ENCODE measurements around the gene ACTL9.

The ACTL9 gene

GRCh38 chr19:8686549-8686948 lies 12.0 kb downstream of the ACTL9 start:
- no peak for DNase-seq (ENCODE audit: low spot score)
- in situ Hi-C loops (cut with MboI; ENCODE audit: low sequenced_read_pairs, unreplicated experiment): no loop called here
- no peak for TF ChIP-seq CTCF (IDR thresholded peaks at IDR 0.05; ENCODE audit: borderline replicate concordance, control extremely low read depth, extremely low read depth, insufficient read depth, missing control alignments)

- in situ Hi-C loops (cut with MboI; ENCODE audit: low sequenced_read_pairs, unreplicated experiment): no loop called here
- no peak for TF ChIP-seq CTCF (IDR thresholded peaks at IDR 0.05; ENCODE audit: borderline replicate concordance, control extremely low read depth, extremely low read depth, insufficient read depth, missing control alignments)
Measured at GRCh38 chr19:8684001-8684902, 14.3 kb downstream of the ACTL9 start.

GRCh38 chr19:8682931-8683330 lies 15.7 kb downstream of the ACTL9 start:
- in situ Hi-C loops (cut with MboI; ENCODE audit: low sequenced_read_pairs, unreplicated experiment): no loop called here

More at GRCh38 chr19:8684001-8684902, 14.3 kb downstream of the ACTL9 start:
- DNase-seq (ENCODE audit: low spot score): no peak

GRCh38 chr19:8682472-8682871 lies 16.1 kb downstream of the ACTL9 start:
- in situ Hi-C loops (cut with MboI; ENCODE audit: low sequenced_read_pairs, unreplicated experiment): no loop called here
- TF ChIP-seq CTCF (IDR thresholded peaks at IDR 0.05; ENCODE audit: borderline replicate concordance, control extremely low read depth, extremely low read depth, insufficient read depth, missing control alignments): no peak
- no peak for DNase-seq (ENCODE audit: low spot score)

More at GRCh38 chr19:8682931-8683330, 15.7 kb downstream of the ACTL9 start:
- DNase-seq (ENCODE audit: low spot score): no peak
- TF ChIP-seq CTCF (IDR thresholded peaks at IDR 0.05; ENCODE audit: borderline replicate concordance, control extremely low read depth, extremely low read depth, insufficient read depth, missing control alignments): no peak

- no peak for TF ChIP-seq CTCF (IDR thresholded peaks at IDR 0.05; ENCODE audit: borderline replicate concordance, control extremely low read depth, extremely low read depth, insufficient read depth, missing control alignments)
- in situ Hi-C loops (cut with MboI; ENCODE audit: low sequenced_read_pairs, unreplicated experiment): no loop called here
- DNase-seq (ENCODE audit: low spot score): no peak
Measured at GRCh38 chr19:8681345-8682029, 17.1 kb downstream of the ACTL9 start.

- TF ChIP-seq CTCF (IDR thresholded peaks at IDR 0.05; ENCODE audit: borderline replicate concordance, control extremely low read depth, extremely low read depth, insufficient read depth, missing control alignments): no peak
Measured at GRCh38 chr19:8680676-8681344, 17.8 kb downstream of the ACTL9 start.

More at GRCh38 chr19:8680676-8681344, 17.8 kb downstream of the ACTL9 start:
- in situ Hi-C loops (cut with MboI; ENCODE audit: low sequenced_read_pairs, unreplicated experiment): no loop called here
- no peak for DNase-seq (ENCODE audit: low spot score)

Measured in GM13976 (cell line).